GM23248 (cell line): ENCODE results near the gene RPL3.

Source experiments
- EZH2 ChIP-seq: fragments of 200-600 bp; sonication (generic); IDR thresholded peaks from 2 replicates; pipeline ENCODE4 v1.6.1; 2018; ENCODE audit warnings: antibody characterized with exemption, mild to moderate bottlenecking; ENCODE audit not compliant: insufficient read depth, poor library complexity, severe bottlenecking
- EZH2phosphoT487 ChIP-seq: fragments of 200-600 bp; sonication (generic); IDR thresholded peaks from 2 replicates; pipeline ENCODE4 v1.6.1; 2018; ENCODE audit warnings: antibody characterized with exemption, moderate library complexity, mild to moderate bottlenecking, low read depth; ENCODE audit not compliant: insufficient read depth

- TF ChIP-seq EZH2 (no peak), EZH2phosphoT487 (no peak)
These were observed 38.3 kb downstream of the RPL3 start for GRCh38 chr22:39281126-39281525.
